NT2/D1 (cell line): Measurements from ENCODE around the gene GAK.
A peak's percentile ranks its signal among the peaks of the same experiment; 100 is the strongest.

ENCODE experiments used
- DNase-seq: peaks from one replicate; pipeline ENCODE4 v3.0.0-alpha.2; 2011; ENCODE audit warnings: low read depth, low spot score
- H3K27me3 ChIP-seq: 2 replicates; pipeline ENCODE4 v1.6.0; 2011; ENCODE audit warnings: mild to moderate bottlenecking; ENCODE audit not compliant: insufficient read length, insufficient read depth
- H3K36me3 ChIP-seq: 2 replicates; pipeline ENCODE4 v1.6.1; 2011; ENCODE audit warnings: mild to moderate bottlenecking, low read length, mixed read lengths; ENCODE audit not compliant: insufficient read depth, insufficient read length
- H3K4me1 ChIP-seq: 2 replicates; pipeline ENCODE4 v1.5.1; 2011; ENCODE audit not compliant: insufficient read depth, insufficient read length
- H3K4me3 ChIP-seq: 2 replicates; pipeline ENCODE4 v1.5.1; 2011; ENCODE audit warnings: low read depth; ENCODE audit not compliant: insufficient read length
- H3K9ac ChIP-seq: 2 replicates; pipeline ENCODE4 v1.6.0; 2011; ENCODE audit warnings: low read depth; ENCODE audit not compliant: insufficient read length
- H3K9me3 ChIP-seq: 2 replicates; pipeline ENCODE4 v1.5.1; 2011; ENCODE audit warnings: mild to moderate bottlenecking, low read length; ENCODE audit not compliant: insufficient read depth
- SUZ12 ChIP-seq: IDR thresholded peaks from 2 replicates; pipeline ENCODE4 v1.6.1; 2011; ENCODE audit not compliant: insufficient read length, insufficient read depth; ENCODE audit errors: extremely low read depth
- YY1 ChIP-seq: IDR thresholded peaks from 2 replicates; pipeline ENCODE4 v1.6.1; 2011; ENCODE audit not compliant: insufficient read length, insufficient read depth
- ZNF274 ChIP-seq: IDR thresholded peaks from 2 replicates; pipeline ENCODE4 v1.6.1; 2011; ENCODE audit warnings: mild to moderate bottlenecking, low read depth, low read length

The GAK gene

DNA sequence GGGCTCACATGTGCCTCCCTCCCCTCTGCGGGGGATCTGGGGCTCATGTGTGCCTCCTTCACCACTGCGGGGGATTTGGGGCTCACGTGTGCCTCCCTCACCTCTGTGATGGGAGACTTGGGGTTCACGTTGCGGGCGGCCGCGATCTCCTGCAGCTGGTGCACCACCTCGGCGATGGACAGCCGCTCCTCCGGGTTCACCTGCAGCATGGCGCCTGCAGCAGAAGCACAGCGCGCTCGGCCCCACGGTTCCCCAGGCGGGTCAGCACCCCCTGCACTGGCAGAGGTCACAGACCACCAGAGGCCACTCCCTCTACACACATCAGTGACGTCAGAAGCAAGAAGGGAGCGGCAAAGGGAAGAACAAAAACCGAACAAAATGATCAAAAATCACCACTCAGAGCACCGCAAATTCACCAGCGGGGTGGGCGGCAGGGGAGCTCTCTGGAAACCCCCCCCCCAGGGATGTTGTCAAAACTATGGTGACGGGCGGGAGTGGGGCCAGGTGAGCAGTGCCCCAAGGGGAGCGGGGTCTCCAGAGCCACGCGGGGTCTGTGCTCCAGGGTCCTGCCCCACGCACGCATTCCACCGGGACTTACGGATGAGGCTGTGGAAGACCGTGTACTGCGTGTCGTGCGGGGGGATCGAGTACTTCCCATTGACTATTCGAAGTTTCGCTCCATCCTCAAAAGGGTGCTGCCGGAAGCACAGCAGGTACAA, 38.7 kb downstream of the GAK start:
- H3K4me3 ChIP-seq, result no peak overlapping the region
- peaks cover 93% of the 10 kb centered on the region for H3K36me3 ChIP-seq
- no peak overlapping the region for H3K9ac ChIP-seq
- TF ChIP-seq ZNF274, result no peak
- no peak for TF ChIP-seq YY1
- H3K4me1 ChIP-seq, result peaks cover 3% of the 10 kb centered on the region
- no peaks in the 10 kb centered on the region for H3K9me3 ChIP-seq
- no peaks in the 10 kb centered on the region for H3K27me3 ChIP-seq
- no peak for DNase-seq

GRCh38 chr4:892780-893179, 39.3 kb downstream of the GAK start:
- TF ChIP-seq YY1, result no peak
- TF ChIP-seq SUZ12, result no peak
- no peak for TF ChIP-seq ZNF274
- no peaks in the 10 kb centered on the region for H3K27me3 ChIP-seq
- H3K4me1 ChIP-seq, result peaks cover 3% of the 10 kb centered on the region
- no peak overlapping the region for H3K4me3 ChIP-seq
- H3K9ac ChIP-seq, result no peak overlapping the region
- DNase-seq, result no peak
- H3K9me3 ChIP-seq, result no peaks in the 10 kb centered on the region
- peaks cover 94% of the 10 kb centered on the region for H3K36me3 ChIP-seq

DNA sequence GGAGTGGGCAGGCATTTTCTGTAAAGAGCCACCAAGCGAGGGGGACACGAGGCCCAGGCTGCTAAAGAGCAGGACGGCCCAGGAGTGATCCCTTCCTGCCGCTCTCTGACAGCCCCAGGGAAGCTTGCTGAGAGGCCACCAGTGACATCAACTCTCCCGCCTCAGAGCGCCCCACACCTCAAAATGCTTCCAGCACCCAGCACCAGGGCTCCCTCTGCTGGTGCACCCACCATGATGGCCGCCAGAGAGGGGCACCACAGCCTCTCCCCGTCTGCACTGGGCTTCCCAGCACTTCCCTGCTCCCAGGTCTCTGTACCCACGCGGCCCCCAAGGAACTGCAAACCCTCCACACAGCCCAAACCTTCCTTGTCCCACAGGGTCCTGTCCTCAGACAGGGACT, 40.4 kb downstream of the GAK start:
- Histone ChIP-seq H3K36me3 (peaks cover 96% of the 10 kb centered on the region), H3K9me3 (no peaks in the 10 kb centered on the region)
- DNase-seq, result peak; percentile 18

DNA sequence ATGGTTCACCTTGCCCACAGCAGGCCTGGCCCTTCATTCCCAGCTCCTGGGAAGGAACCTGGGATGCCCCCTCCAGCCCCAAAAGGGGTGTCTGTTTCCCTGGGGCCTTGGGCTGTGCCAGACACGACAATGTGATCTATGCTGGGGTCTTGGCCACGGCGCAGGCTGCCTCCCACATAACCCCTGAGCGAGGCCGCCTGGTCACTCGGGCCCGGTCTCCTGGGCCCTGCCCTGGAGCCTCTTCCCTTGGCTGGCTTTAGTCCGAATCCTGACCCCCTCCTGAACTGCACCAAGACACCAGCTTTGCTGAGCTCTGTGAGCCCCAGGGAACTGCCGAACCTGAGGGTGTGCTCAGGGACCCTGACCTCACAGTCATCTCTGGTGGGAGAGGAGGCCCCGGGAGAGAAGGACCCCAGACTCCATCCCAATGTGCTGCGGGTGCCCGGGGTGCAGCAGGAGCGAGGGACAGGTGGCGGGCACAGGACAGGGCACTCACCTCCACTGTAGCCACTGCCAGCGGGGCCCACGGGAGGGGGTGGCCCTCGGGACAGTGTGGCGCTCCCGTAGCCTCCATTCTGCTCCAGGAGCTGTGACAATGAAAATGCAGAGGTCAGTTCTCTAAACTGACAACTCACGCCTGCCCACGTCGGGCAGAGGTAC, 42.0 kb downstream of the GAK start:
- Histone ChIP-seq H3K9ac (no peak overlapping the region), H3K9me3 (no peaks in the 10 kb centered on the region), H3K4me1 (peaks cover 3% of the 10 kb centered on the region), H3K27me3 (no peaks in the 10 kb centered on the region), H3K4me3 (no peak overlapping the region), H3K36me3 (peaks cover 96% of the 10 kb centered on the region)
- DNase-seq, result no peak
- TF ChIP-seq SUZ12 (no peak), YY1 (no peak), ZNF274 (no peak)

More for the DNA sequence above, 40.4 kb downstream of the GAK start:
- Histone ChIP-seq H3K27me3 (no peaks in the 10 kb centered on the region), H3K4me3 (no peak overlapping the region), H3K9ac (no peak overlapping the region), H3K4me1 (peaks cover 3% of the 10 kb centered on the region)
- TF ChIP-seq YY1, result no peak
- no peak for TF ChIP-seq SUZ12
- no peak for TF ChIP-seq ZNF274

- H3K27me3 ChIP-seq, result no peaks in the 10 kb centered on the region
- H3K9ac ChIP-seq, result no peak overlapping the region
- H3K36me3 ChIP-seq, result peaks cover 98% of the 10 kb centered on the region
- no peak overlapping the region for H3K4me3 ChIP-seq
- no peak for DNase-seq
- H3K4me1 ChIP-seq, result peaks cover 3% of the 10 kb centered on the region
- TF ChIP-seq ZNF274 (no peak), SUZ12 (no peak), YY1 (no peak)
- no peaks in the 10 kb centered on the region for H3K9me3 ChIP-seq
These were observed 42.6 kb downstream of the GAK start for GRCh38 chr4:889516-889915.

- Histone ChIP-seq H3K27me3 (no peaks in the 10 kb centered on the region), H3K4me1 (peaks cover 3% of the 10 kb centered on the region), H3K9me3 (no peaks in the 10 kb centered on the region), H3K9ac (no peak overlapping the region), H3K4me3 (no peak overlapping the region), H3K36me3 (peaks cover 98% of the 10 kb centered on the region)
- DNase-seq, result no peak
- TF ChIP-seq ZNF274 (no peak), SUZ12 (no peak), YY1 (no peak)
These were observed 44.1 kb downstream of the GAK start for GRCh38 chr4:888029-888428.

DNA sequence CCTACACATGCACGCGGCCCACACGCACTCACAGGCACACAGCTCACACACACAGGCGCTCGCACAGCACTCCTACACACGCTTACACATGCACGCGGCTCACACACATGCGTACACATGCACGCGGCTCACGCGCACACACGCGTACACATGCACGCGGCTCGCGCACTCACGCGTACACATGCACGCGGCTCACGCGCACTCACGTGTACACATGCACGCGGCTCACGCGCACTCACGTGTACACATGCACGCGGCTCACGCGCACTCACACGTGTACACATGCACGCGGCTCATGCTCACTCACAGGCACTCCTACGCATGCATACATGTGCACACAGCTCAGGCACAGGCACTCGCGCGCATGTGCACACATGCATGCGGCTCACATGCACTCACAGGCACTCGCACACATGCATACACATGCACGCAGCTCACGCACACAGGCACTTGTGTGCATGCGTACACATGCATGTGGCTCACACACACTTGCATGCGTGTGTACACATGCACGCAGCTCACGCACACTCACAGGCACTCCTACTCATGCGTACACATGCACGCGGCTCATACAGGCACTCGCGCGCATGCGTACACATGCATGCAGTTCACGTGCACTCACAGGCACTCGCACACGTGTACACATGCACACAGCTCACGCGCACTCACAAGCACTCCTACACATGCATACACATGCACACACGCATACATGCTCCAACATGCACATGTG, 44.9 kb downstream of the GAK start:
- Histone ChIP-seq H3K27me3 (no peaks in the 10 kb centered on the region), H3K36me3 (peaks cover 98% of the 10 kb centered on the region), H3K9ac (no peak overlapping the region), H3K4me3 (no peak overlapping the region), H3K9me3 (no peaks in the 10 kb centered on the region), H3K4me1 (no peaks in the 10 kb centered on the region)
- no peak for DNase-seq
- no peak for TF ChIP-seq ZNF274
- TF ChIP-seq SUZ12, result no peak
- no peak for TF ChIP-seq YY1
